Coronary artery (tissue), 2 donors: ENCODE measurements around the gene KIAA1755.

Experiments used
- DNase-seq: peaks from one replicate; pipeline ENCODE4 v3.0.0-alpha.2; 2017; ENCODE audit warnings: low spot score
- H3K27ac ChIP-seq, 2 donors: fragments of 200-600 bp; sonication (generic); one replicate each; pipeline ENCODE4 v1.5.1; 2016 to 2019
- H3K4me3 ChIP-seq: fragments of 200-600 bp; sonication (generic); 2 replicates; pipeline ENCODE4 v1.5.1; 2016; ENCODE audit warnings: mild to moderate bottlenecking, moderate library complexity
- TF ChIP-seq, protein P1 (sequence below): fragments of 200-600 bp; sonication (generic); IDR thresholded peaks from one replicate; pipeline ENCODE4 v1.5.1; 2019; ENCODE audit warnings: antibody characterized with exemption

Gene KIAA1755

DNA sequence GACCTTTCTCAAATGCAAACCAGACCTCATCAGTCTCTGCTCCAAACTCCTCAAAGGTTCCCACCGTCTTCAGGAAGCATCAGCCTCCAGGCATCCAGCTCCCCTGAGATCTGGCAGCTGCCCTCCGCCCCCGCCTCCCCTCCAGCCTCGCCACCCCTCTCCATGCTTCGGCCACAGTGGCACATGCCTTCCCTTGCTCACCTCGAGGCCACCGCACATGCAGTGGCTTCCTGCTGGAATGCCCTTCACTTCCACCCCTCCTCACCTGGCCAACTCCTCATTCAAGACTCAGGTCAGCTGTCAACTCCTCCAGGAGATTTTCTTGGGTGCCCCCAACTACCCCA is 13.4 kb downstream of the KIAA1755 start:
- DNase-seq, result no peak
- Histone ChIP-seq H3K4me3 (no peak overlapping the region), H3K27ac (peak overlapping the region in 1 of 2 donors; percentile 16)
- TF ChIP-seq, protein P1, sequence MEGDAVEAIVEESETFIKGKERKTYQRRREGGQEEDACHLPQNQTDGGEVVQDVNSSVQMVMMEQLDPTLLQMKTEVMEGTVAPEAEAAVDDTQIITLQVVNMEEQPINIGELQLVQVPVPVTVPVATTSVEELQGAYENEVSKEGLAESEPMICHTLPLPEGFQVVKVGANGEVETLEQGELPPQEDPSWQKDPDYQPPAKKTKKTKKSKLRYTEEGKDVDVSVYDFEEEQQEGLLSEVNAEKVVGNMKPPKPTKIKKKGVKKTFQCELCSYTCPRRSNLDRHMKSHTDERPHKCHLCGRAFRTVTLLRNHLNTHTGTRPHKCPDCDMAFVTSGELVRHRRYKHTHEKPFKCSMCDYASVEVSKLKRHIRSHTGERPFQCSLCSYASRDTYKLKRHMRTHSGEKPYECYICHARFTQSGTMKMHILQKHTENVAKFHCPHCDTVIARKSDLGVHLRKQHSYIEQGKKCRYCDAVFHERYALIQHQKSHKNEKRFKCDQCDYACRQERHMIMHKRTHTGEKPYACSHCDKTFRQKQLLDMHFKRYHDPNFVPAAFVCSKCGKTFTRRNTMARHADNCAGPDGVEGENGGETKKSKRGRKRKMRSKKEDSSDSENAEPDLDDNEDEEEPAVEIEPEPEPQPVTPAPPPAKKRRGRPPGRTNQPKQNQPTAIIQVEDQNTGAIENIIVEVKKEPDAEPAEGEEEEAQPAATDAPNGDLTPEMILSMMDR, result no peak

DNA sequence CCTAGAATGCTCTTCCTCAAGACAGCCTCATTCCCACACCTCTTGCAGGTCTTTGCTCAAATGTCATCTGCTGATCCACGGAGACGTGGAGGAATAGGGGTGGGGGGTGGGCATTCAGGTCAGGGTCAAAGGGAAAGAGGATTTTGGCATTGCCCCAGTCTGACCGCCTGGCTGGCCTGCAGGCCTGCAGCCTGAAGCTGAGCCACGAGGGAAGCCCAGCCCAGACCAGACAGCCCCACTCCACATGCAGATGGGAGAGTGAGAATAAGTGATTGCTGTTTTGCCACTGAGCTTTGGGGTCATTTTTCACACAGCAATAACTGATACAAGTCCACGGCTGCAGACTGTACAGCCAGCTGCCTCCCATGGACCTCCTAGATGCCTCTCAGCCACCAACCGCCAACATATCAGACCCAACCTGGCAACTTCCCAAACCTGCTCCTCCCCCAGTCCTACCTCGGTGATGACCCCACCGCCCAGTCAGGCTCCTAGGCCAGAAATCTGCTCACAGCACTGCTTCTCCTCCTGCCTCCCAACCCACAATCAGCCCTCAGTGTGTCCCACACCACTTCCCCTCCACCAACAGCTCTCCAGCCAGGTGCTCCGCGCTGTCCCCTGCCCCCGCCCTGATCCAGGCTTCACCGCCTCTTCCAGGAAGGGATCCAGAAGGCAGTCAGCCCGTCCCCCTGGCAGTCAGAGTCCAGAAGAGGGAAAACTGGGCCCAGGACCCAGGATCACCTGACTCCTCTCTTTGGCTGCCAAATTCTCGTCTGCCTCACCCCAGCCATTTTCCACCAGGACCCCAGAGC is 14.0 kb downstream of the KIAA1755 start:
- H3K27ac ChIP-seq, result peak overlapping the region in 1 of 2 donors; percentile 46
- no peak for DNase-seq
- H3K4me3 ChIP-seq, result no peak overlapping the region
- TF ChIP-seq, protein P1, result no peak

DNA sequence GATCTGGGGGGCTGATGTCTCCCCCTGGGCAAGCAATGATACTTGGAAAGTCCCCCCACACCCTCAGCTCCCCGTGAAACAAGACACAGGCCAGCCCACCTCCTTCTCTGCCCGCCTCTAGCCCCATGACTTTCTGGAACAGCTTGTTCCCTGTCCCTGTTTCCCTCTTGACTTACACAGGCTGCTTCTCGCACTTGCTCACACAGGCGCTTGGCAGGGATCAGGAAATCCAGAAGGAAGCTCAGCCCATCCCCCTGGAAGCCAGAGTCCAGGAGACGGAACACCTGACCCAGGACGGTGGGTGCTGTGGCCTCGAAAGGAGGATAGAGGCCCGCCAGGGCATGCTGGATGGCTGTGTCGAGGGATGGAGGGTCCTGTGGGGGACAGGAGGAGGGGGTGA is 14.8 kb downstream of the KIAA1755 start:
- no peak for DNase-seq
- no peak overlapping the region for H3K4me3 ChIP-seq
- TF ChIP-seq, protein P1, result no peak
- no peak overlapping the region for H3K27ac ChIP-seq

DNA sequence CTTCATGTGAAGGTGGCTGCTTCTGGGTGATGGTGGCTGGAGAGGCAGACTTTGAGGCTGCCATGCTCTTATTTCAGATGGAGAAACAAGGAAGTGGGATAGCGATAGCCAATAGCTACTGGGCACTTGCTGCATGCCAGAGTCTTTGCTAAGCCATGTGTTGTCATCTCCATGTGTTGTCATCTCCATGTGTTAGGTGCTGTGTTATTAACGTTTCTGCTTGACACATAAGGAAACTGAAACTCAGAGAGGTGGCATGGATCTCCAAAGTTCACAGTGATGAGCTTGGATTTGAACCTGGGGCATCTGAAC is 16.9 kb downstream of the KIAA1755 start:
- Histone ChIP-seq H3K27ac (no peak overlapping the region), H3K4me3 (no peak overlapping the region)
- TF ChIP-seq, protein P1, result no peak
- no peak for DNase-seq

DNA sequence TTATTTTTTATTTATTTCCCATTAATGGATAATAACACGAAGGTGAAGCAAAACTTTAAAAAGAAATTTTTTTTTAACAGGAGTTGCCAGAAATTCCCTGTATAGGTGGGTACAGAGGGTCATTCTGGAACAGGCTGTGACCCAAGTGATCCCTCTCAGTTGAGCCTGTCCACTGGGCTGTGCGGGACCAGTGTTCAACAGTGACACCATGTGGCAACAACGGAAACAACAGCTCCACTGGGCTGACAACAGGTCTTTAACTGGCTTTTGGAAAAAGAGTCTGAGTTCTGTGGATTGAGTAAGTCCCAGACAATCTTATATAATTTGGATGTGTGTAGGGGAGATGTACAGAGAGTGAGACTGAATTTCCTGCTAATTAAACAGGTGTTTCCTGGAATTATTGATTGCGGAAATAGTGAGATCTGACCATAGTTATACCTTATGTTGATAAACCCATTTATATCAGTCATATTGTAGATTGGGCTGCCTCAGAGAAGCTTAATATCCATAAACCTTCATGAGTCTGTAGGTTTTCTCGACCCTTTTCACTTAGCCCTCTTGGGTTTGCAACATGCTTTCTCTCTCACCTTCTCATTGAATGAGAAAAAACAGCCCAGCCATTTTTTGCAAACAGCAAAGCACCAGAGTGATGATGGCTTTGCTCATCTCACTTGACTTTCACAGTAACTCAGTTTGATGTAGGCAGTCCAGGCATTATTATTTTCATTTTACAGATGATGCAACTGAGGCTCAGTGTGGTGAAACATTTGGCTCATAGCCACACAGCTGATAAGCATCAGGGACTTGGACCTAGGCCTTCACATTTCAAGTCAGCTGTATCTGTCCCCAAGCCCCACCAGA is 17.5 kb downstream of the KIAA1755 start:
- Histone ChIP-seq H3K27ac (no peak overlapping the region), H3K4me3 (no peak overlapping the region)
- TF ChIP-seq, protein P1, result no peak
- no peak for DNase-seq

DNA sequence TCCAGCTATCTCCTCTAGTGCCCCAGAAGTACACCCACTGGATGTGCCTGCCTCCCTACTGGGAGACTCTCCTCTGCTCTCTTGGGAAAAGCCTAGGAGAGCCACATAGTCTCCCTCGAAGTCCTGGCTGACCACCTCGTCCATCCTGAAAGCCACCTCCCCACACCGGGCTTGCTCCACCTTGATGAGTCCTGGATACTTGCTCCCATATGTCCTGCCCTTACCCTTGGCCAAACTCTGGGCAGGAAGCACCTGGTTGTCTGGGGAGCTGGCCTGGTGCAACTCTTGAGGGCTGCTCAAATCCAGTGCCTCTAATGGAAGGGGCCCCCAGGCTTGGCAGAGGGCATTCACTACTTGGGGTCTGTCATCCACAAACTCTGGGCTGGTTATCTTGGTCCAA is 19.3 kb downstream of the KIAA1755 start:
- TF ChIP-seq, protein P1, result no peak
- Histone ChIP-seq H3K27ac (no peak overlapping the region), H3K4me3 (no peak overlapping the region)
- no peak for DNase-seq
